GM23248 (cell line): Measurements from ENCODE around the gene SEL1L. TPM values are rescaled to one million over a fixed set of nuclear protein-coding genes. Genes with fewer than 3 reads are reported as not detected.

Experiments
- DNase-seq: peaks from one replicate; pipeline ENCODE4 v3.0.0-alpha.2; 2015
- H2AFZ ChIP-seq: fragments of 200-600 bp; sonication (generic); 2 replicates; pipeline ENCODE4 v1.6.1; 2016; ENCODE audit warnings: antibody characterized with exemption
- H3F3A ChIP-seq: fragments of 200-600 bp; sonication (generic); 2 replicates; pipeline ENCODE4 v1.6.1; 2016; ENCODE audit warnings: mild to moderate bottlenecking, antibody characterized with exemption, mixed run types; ENCODE audit not compliant: insufficient read depth
- H3K27ac ChIP-seq: fragments of 200-600 bp; sonication (generic); 2 replicates; pipeline ENCODE4 v1.5.1; 2016; ENCODE audit warnings: mild to moderate bottlenecking
- H3K27me3 ChIP-seq: fragments of 200-600 bp; sonication (generic); replicated peaks from 2 replicates; pipeline ENCODE4 v1.6.1; 2016; ENCODE audit warnings: mild to moderate bottlenecking; ENCODE audit not compliant: insufficient read depth
- H3K36me3 ChIP-seq: fragments of 200-600 bp; sonication (generic); 2 replicates; pipeline ENCODE4 v1.6.1; 2016; ENCODE audit warnings: low read depth, mild to moderate bottlenecking
- H3K4me1 ChIP-seq: fragments of 200-600 bp; sonication (generic); 2 replicates; pipeline ENCODE4 v1.6.1; 2016; ENCODE audit warnings: mild to moderate bottlenecking; ENCODE audit not compliant: insufficient read depth
- H3K4me2 ChIP-seq: fragments of 200-600 bp; sonication (generic); one replicate; pipeline ENCODE4 v1.6.1; 2016; ENCODE audit warnings: mild to moderate bottlenecking; ENCODE audit not compliant: unreplicated experiment
- H3K4me3 ChIP-seq: fragments of 200-600 bp; sonication (generic); 2 replicates; pipeline ENCODE4 v1.5.1; 2016; ENCODE audit warnings: mild to moderate bottlenecking
- H3K79me2 ChIP-seq: fragments of 200-600 bp; sonication (generic); 2 replicates; pipeline ENCODE4 v1.6.1; 2016; ENCODE audit warnings: mild to moderate bottlenecking; ENCODE audit not compliant: insufficient read depth
- H3K9ac ChIP-seq: fragments of 200-600 bp; sonication (generic); 2 replicates; pipeline ENCODE4 v1.6.1; 2016; ENCODE audit warnings: mild to moderate bottlenecking
- H3K9me2 ChIP-seq: fragments of 200-600 bp; sonication (generic); 2 replicates; pipeline ENCODE4 v1.6.1; 2016; ENCODE audit warnings: mixed run types, mild to moderate bottlenecking, moderate library complexity; ENCODE audit not compliant: insufficient read depth
- H3K9me3 ChIP-seq: fragments of 200-600 bp; sonication (generic); one replicate; pipeline ENCODE4 v1.6.1; 2017; ENCODE audit warnings: low read depth
- H4K20me1 ChIP-seq: fragments of 200-600 bp; sonication (generic); 2 replicates; pipeline ENCODE4 v1.6.0; 2016; ENCODE audit not compliant: insufficient read depth
- EZH2 ChIP-seq: fragments of 200-600 bp; sonication (generic); IDR thresholded peaks from 2 replicates; pipeline ENCODE4 v1.6.1; 2018; ENCODE audit warnings: antibody characterized with exemption, mild to moderate bottlenecking; ENCODE audit not compliant: insufficient read depth, poor library complexity, severe bottlenecking
- EZH2phosphoT487 ChIP-seq: fragments of 200-600 bp; sonication (generic); IDR thresholded peaks from 2 replicates; pipeline ENCODE4 v1.6.1; 2018; ENCODE audit warnings: antibody characterized with exemption, moderate library complexity, mild to moderate bottlenecking, low read depth; ENCODE audit not compliant: insufficient read depth
- WGBS, 2 experiments: methylation state at CpG; one replicate each; pipeline ENCODE4 v1.1.6; 2015 to 2017; ENCODE audit warnings: low lambda C conversion rate in 2 of 2, low coverage in 1 of 2; ENCODE audit errors: missing lambda C conversion rate in 2 of 2; 5-methylcytosine and 5-hydroxymethylcytosine counted together
- in situ Hi-C: fragments of 300-500 bp; cut with MboI; formaldehyde crosslinking; loops from 2 replicates; pipeline ENCODE4 v1.15.0; 2020
- polyA plus RNA-seq: library from polyadenylated mRNA; unstranded; fragments of >200 nt; fragmentation: Nextera tagmentation; extraction: Ambion mirVana; gene quantifications from 2 replicates; pipeline ENCODE4 v1.2.1, GENCODE V29; 2016
- total RNA-seq: library from RNA; depleted of rRNA; stranded (reverse); fragments of >200 nt; shearing (Covaris generic); gene quantifications from 2 replicates; pipeline ENCODE4 v1.2.3, GENCODE V29; 2014; rRNA removed

The SEL1L gene
- total RNA-seq (69.2 TPM in 2 replicates), polyA plus RNA-seq (47.8 and 49.4 TPM in 2 replicates)

DNA sequence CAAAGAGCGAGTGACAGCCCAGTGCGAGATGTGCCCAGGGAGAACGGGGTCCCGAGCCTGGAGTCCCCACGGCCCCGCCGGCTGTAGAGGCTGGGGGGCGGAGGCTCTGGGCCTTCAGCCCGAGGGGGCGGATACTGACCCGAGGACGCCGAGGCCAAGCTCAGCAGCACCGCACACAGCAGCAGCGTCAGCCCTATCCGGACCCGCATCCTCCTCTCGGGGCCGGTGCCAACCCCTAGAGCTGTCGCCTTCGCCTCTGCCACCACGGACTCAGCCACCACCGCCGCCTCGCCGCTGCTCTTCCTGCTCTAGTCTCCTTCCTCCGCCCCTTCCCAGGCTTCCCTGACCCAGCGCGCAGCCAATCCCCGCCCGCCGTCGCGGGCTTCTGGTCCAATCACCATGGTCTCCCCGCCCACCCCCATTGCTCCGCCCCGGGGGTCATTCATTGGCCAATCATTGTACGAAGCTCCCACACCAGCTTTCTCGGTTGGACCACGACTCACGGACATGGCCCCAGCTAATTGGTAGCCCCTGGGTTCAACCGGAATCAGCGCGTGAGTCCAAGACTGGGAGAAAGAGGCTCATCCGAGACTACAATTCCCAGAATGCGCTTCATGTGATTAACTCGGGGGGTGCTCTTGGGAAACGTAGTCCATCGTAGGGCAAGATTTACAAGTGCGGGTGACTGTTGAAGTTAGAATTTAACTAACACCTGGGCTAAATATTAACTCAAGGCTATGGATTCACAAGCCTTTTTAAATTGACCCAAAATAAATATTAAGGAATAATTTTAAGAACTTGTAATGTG lies at the start of gene SEL1L:
SEL1L (minus strand) TSS at position 318 of the 808 bp plus-strand sequence; CDS start at position 209, 109 bp downstream.
- in situ Hi-C loops = no loop called here
- Histone ChIP-seq H3K27ac (peak within 1 kb of the TSS; percentile 51), H3K4me2 (peak within 1 kb of the TSS; percentile 97), H4K20me1 (no peaks in the 10 kb centered on the region), H3K9me3 (no peaks in the 10 kb centered on the region), H3K9me2 (no peaks in the 10 kb centered on the region), H3K4me3 (peak within 1 kb of the TSS; percentile 97), H3K4me1 (peaks cover 26% of the 10 kb centered on the region), H3F3A (peaks cover 9% of the 10 kb centered on the region; the same call in 1 of the 2 replicates), H3K27me3 (no peaks in the 10 kb centered on the region), H3K9ac (peak within 1 kb of the TSS; percentile 90), H3K79me2 (peaks cover 49% of the 10 kb centered on the region), H3K36me3 (no peaks in the 10 kb centered on the region), H2AFZ (peak within 1 kb of the TSS; percentile 83)
- WGBS, 2 experiments = 1 to 2% methylated on average over 37 to 47 of the region's 50 CpGs
- TF ChIP-seq EZH2 (no peak), EZH2phosphoT487 (no peak)
- DNase-seq = peak; percentile 100

DNA sequence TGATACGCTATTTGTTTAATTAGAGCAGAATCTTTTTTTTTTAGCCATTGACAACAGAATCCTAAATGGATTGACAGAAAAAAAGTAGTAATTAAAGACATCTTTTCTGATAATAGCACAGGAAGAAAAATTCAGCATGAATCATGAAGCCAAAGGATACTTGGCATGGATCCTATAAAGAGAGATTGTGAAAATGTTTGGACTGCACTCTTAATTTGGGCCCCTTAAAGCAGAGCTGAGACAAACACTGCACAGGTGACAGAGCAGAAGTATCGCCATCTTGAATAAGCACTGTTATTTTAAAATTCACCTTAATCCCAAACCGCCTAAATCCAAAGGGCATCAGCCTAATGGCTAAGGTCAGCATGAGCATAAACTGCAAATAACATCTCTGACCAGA lies 48.8 kb upstream of the SEL1L start:
- H3K27me3 ChIP-seq = no peaks in the 10 kb centered on the region
- H4K20me1 ChIP-seq = no peaks in the 10 kb centered on the region
- no peaks in the 10 kb centered on the region for H3K9me2 ChIP-seq
- TF ChIP-seq EZH2phosphoT487 (no peak), EZH2 (no peak)
- H3K4me3 ChIP-seq = no peak overlapping the region
- DNase-seq = no peak
- no peak overlapping the region for H3K27ac ChIP-seq
- H2AFZ ChIP-seq = no peak overlapping the region
- H3K36me3 ChIP-seq = no peaks in the 10 kb centered on the region
- H3K79me2 ChIP-seq = no peaks in the 10 kb centered on the region
- H3K9me3 ChIP-seq = no peaks in the 10 kb centered on the region
- H3F3A ChIP-seq = no peaks in the 10 kb centered on the region
- in situ Hi-C loops = no loop called here
- H3K9ac ChIP-seq = no peak overlapping the region
- H3K4me1 ChIP-seq = no peaks in the 10 kb centered on the region
- WGBS, 2 experiments = 45 to 49% methylated on average over 3 of the region's 3 CpGs
- no peak overlapping the region for H3K4me2 ChIP-seq

DNA sequence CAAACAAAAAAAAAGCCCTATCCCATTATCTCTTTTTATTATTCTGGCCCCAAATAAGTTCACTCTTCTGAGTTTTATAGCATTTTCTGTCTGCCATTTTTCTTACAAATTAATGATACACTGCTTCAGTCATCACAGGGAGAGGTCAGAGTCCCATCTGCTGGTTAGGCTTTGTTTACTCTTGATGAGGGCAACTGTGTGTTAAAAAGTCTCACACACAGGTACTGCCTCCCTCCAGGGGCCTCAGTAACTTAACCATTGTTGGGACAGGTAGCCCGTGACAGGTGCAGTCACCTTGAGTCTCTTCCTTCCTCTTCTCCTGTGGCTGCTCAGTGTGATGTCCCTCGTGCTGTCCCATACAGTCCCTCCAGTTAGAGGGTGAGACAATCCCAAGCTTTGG lies 45.5 kb upstream of the SEL1L start:
- in situ Hi-C loops = no loop called here
- WGBS, 2 experiments = 23 to 26% methylated on average over 2 of the region's 2 CpGs

GRCh38 chr14:81571437-81571836 lies 37.8 kb upstream of the SEL1L start:
- H2AFZ ChIP-seq = no peak overlapping the region
- no peaks in the 10 kb centered on the region for H3K9me3 ChIP-seq
- in situ Hi-C loops = no loop called here
- H3K4me2 ChIP-seq = no peak overlapping the region
- H3F3A ChIP-seq = no peaks in the 10 kb centered on the region
- peak; percentile 11 for DNase-seq
- no peaks in the 10 kb centered on the region for H3K36me3 ChIP-seq
- H3K27me3 ChIP-seq = no peaks in the 10 kb centered on the region
- no peaks in the 10 kb centered on the region for H3K79me2 ChIP-seq
- no peaks in the 10 kb centered on the region for H3K4me1 ChIP-seq
- no peak overlapping the region for H3K9ac ChIP-seq
- TF ChIP-seq EZH2phosphoT487 = no peak
- TF ChIP-seq EZH2 = no peak
- no peak overlapping the region for H3K27ac ChIP-seq
- H3K9me2 ChIP-seq = no peaks in the 10 kb centered on the region
- H3K4me3 ChIP-seq = no peak overlapping the region
- 46 to 54% methylated on average over 5 of the region's 5 CpGs for WGBS, 2 experiments
- no peaks in the 10 kb centered on the region for H4K20me1 ChIP-seq

More for the DNA sequence above, 45.5 kb upstream of the SEL1L start:
- H4K20me1 ChIP-seq = no peaks in the 10 kb centered on the region
- no peaks in the 10 kb centered on the region for H3K27me3 ChIP-seq
- H3K4me1 ChIP-seq = no peaks in the 10 kb centered on the region
- no peak for TF ChIP-seq EZH2
- TF ChIP-seq EZH2phosphoT487 = no peak
- no peaks in the 10 kb centered on the region for H3F3A ChIP-seq
- H3K79me2 ChIP-seq = no peaks in the 10 kb centered on the region
- no peak overlapping the region for H2AFZ ChIP-seq
- no peak overlapping the region for H3K27ac ChIP-seq
- H3K9ac ChIP-seq = no peak overlapping the region
- DNase-seq = no peak
- H3K9me2 ChIP-seq = no peaks in the 10 kb centered on the region
- H3K36me3 ChIP-seq = no peaks in the 10 kb centered on the region
- H3K9me3 ChIP-seq = no peaks in the 10 kb centered on the region
- no peak overlapping the region for H3K4me3 ChIP-seq
- no peak overlapping the region for H3K4me2 ChIP-seq
